ENCODE measurements around the gene WIZ.
A peak's percentile ranks its signal among the peaks of the same experiment; 100 is the strongest.

- peak; percentile 69 to 81 (median 77) for TF ChIP-seq POLR2AphosphoS5 (IDR thresholded peaks at IDR 0.05)
- peak in 1 of 11 experiments; percentile 4 for TF ChIP-seq CTCF (IDR thresholded peaks at IDR 0.05 in 8 of 11, conservative IDR thresholded peaks at IDR 0.05 in 3 of 11)
Measured at GRCh38 chr19:15463861-15464371, 14.2 kb upstream of the WIZ start.

Measured in spleen (tissue), 7 donors.